T47D (cell line): ENCODE measurements around the gene MRTFA.
"Not testable (repeated sequence)": the region's sequence is repeated elsewhere in the genome, so short reads cannot be mapped to it uniquely, and the experiment has no call there.

Source experiments
- DNase-seq, 2 experiments: peaks; one replicate each; pipeline versions ENCODE4 v3.0.0 to v3.0.0-alpha.2; 2011 to 2012; ENCODE audit warnings: low read depth in 1 of 2, low spot score in 1 of 2
- JUND ChIP-seq: IDR thresholded peaks from 2 replicates; pipeline ENCODE4 v1.6.1; 2012; ENCODE audit warnings: low read depth
- in situ Hi-C: cut with HindIII; loops from 2 replicates; pipeline ENCODE4 v1.10.0; 2016; ENCODE audit warnings: low sequenced_read_pairs, low pct_unique_long_range_greater_than_20kb

Gene MRTFA

DNA sequence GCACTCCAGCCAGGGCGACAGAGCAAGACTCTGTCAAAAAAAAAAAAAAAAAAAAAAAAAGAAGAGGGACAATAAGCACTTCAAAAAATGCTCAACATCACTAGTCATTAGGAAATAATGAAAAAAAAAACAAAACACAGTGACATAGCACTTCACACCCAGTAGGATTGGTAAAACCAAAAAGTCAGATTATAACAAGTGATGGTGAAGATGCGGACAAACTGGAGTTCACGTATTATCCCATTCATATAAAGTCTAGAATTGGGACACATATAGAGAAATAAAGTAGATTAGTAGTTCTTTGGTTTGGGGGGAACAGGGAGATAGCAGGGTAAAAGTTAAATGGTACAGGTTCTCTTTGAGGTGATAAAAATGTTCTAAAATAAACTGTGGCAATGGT is 64.6 kb downstream of the MRTFA start:
- in situ Hi-C loops = no loop called here
- no peak for TF ChIP-seq JUND
- DNase-seq = no peak

DNA sequence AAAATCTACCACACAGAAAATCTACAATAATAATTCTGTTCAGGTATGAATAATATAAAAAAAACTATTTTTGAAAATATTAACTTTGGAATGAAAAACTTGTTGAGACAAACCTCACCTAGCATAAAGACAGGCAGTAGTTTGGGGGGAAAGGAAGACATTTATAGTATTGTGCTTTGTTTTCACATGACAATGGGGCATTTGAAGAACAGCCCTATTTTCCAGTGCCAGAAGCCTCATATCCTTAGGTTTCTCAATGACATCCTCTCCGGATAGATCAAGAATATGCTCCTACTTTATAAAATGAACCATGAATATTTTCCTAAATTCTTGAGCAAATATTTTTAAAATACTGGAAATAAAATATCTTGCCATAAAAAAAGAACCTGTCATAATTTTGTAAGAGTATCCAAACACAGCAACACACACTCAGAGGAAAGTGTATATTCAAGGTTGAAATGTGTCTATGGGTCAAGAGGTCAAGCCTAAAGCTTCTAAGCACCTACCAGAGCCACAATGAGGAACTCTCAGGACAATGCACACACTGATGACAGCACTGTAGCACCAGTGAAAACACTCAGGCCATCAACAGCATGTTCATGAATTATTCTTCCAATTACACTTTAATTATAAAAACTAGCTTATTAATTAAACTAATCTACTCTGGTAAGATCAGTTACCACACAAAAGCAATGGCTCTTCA is 68.7 kb downstream of the MRTFA start:
- DNase-seq = no peak
- no peak for TF ChIP-seq JUND
- in situ Hi-C loops = no loop called here

GRCh38 chr22:40567106-40567505 is 69.4 kb downstream of the MRTFA start:
- DNase-seq = no peak
- in situ Hi-C loops = no loop called here
- no peak for TF ChIP-seq JUND

DNA sequence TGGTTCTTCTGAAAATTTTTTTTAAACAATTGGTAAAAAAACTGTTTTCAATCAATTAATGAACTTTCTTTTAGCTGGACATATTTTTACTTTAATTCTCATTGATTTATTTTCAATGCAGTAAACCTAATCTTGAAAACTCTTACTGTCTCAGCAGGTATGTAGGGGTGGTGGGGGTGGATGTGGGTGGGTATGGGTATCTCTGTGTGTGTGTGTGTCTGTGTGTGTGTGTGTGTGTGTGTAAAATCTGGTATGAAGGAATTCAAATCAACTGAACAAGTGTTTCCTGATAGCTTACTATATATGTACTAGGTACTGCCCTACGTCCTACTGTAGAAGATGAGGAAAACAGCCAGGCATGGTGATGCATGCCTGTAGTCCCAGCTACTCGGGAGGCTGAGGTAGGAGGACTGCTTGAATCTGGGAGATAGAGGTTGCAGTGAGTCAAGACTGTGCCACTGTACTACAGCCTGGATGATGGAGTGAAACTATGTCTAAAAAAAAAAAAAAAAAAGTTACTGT is 75.5 kb downstream of the MRTFA start:
- DNase-seq = no peak
- TF ChIP-seq JUND = no peak
- in situ Hi-C loops = no loop called here

- DNase-seq = no peak
- in situ Hi-C loops = no loop called here
- TF ChIP-seq JUND = no peak
Measured at GRCh38 chr22:40560551-40560950, 76.0 kb downstream of the MRTFA start.

DNA sequence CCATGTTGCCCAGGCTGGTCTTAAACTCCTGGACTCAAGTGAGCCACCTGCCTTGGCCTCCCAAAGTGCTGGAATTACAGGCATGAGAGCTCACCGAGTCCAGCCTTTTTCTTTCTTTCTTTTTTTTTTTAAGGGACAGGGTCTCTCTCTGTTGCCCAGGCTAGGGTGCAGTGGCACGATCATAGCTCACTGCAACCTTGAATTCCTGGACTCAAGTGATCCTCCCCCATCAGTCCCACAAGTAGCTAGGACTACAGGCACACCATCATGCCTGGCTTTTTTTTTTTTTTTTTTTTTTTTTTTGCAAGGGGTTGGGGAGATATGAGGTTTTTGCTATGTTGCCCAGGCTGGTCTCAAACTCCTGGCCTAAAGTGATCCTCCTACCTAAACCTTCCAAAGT is 78.5 kb downstream of the MRTFA start:
- in situ Hi-C loops = no loop called here
- TF ChIP-seq JUND = no peak
- DNase-seq = no peak

- no peak for TF ChIP-seq JUND
- no peak for DNase-seq
- in situ Hi-C loops = no loop called here
Measured at GRCh38 chr22:40556641-40557040, 79.9 kb downstream of the MRTFA start.

GRCh38 chr22:40554023-40554422 is 82.5 kb downstream of the MRTFA start:
- in situ Hi-C loops, DNase-seq: not testable (repeated sequence)

- in situ Hi-C loops = no loop called here
Measured at GRCh38 chr22:40553014-40553554, 83.4 kb downstream of the MRTFA start.

DNA sequence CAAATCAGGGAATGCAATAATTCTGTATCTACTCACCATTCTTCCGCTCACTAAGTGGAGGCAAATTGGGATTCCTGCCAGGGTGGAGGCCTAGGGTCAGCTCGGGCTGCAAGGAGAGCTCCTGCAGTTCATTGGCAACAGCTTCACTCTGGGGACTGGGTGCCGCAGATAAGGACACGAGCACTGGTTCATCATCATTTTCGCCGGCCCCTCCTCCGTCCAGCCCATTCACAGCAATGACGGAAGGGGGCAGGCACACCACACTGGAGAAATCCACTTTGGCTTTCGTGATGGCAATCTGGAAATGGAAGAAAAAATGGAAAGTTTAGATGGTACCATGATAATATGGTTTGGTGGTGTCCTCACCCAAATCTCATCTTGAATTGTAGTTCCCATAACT is 84.4 kb downstream of the MRTFA start:
- TF ChIP-seq JUND = no peak
- DNase-seq = no peak
- in situ Hi-C loops = no loop called here

More at GRCh38 chr22:40553014-40553554, 83.4 kb downstream of the MRTFA start:
- DNase-seq = no peak
- TF ChIP-seq JUND = no peak

DNA sequence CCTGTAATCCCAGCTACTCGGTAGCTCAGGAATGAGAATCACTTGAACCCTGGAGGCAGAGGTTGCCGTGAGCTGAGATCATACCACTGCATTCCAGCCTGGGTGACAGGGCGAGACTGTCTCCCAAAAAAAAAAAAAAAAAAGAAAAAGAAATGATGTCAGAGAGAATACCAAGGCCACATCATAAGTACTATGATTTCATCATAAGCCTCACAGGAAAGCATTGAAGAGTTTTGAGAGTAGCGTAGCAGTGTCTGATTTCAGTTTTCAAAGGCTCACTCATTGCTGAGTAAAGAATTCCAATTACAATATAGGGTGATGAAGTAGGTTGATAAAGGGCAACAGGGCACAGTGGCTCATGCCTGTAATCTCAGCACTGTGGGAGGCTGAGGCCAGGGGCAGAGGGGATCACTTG is 88.8 kb downstream of the MRTFA start:
- no peak for DNase-seq

DNA sequence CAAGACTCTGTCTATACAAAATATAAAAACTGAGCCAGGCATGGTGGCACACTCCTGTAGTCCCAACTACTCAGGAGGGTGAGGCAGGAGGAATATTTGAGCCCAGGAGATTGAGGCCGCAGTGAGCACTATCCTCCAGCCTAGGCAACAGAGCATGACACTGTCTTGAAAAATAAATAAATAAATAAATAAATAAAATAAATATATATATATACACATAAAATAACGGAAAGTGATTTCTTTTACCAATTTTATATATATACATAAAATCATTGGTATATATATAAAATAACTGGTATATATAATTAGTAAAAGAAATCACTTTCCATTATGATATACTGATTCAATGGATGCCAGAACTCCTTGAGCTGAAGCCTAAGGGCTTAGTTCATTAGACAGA is 91.8 kb downstream of the MRTFA start:
- DNase-seq = no peak
- in situ Hi-C loops = no loop called here
- TF ChIP-seq JUND = no peak

More for the DNA sequence above, 88.8 kb downstream of the MRTFA start:
- no peak for TF ChIP-seq JUND
- in situ Hi-C loops = no loop called here

GRCh38 chr22:40542821-40543540 is 93.5 kb downstream of the MRTFA start:
- DNase-seq = no peak
- TF ChIP-seq JUND = no peak
- in situ Hi-C loops = no loop called here
